Ascending aorta (tissue), 2 donors: ENCODE measurements around the gene PCSK5. TPM values are rescaled to one million over a fixed set of nuclear protein-coding genes. Genes with fewer than 3 reads are reported as not detected.
A peak's percentile ranks its signal among the peaks of the same experiment; 100 is the strongest.
"Not testable (repeated sequence)": the region's sequence is repeated elsewhere in the genome, so short reads cannot be mapped to it uniquely, and the experiment has no call there.

Experiments used
- DNase-seq, 2 donors: peaks; one replicate each; pipeline ENCODE4 v3.0.0-alpha.2; 2019; ENCODE audit warnings: low spot score in 2 of 2
- H3K27ac ChIP-seq, 2 donors: fragments of 200-600 bp; sonication (generic); one replicate each; pipeline ENCODE4 v1.5.1; 2016 to 2017; ENCODE audit warnings: mild to moderate bottlenecking in 1 of 2
- H3K27me3 ChIP-seq: fragments of 200-600 bp; sonication (generic); one replicate; pipeline ENCODE4 v1.5.1; 2017
- H3K36me3 ChIP-seq, 2 donors: fragments of 200-600 bp; sonication (generic); one replicate each; pipeline ENCODE4 v1.5.1; 2016
- H3K4me1 ChIP-seq, 2 donors: fragments of 200-600 bp; sonication (generic); one replicate each; pipeline ENCODE4 v1.5.1; 2016 to 2017; ENCODE audit warnings: mild to moderate bottlenecking in 1 of 2
- H3K4me3 ChIP-seq, 2 donors: fragments of 200-600 bp; sonication (generic); one replicate each; pipeline ENCODE4 v1.5.1; 2016 to 2017; ENCODE audit warnings: mild to moderate bottlenecking in 1 of 2
- H3K9me3 ChIP-seq, 2 donors: fragments of 200-600 bp; sonication (generic); one replicate each; pipeline ENCODE4 v1.5.1; 2016
- intact Hi-C: fragments of 100-400 bp; cut with DNase I; formaldehyde crosslinking; loops from one replicate; pipeline ENCODE4 v1.15.1; 2023
- total RNA-seq: library from RNA; depleted of rRNA; stranded (reverse); fragments of >200 nt; gene quantifications from one replicate; pipeline ENCODE4 v1.1.0, GENCODE V29; 2016
- TF ChIP-seq, protein P1 (sequence below), 3 experiments: fragments of 200-600 bp in 2 of 3; fragments of 450-650 bp in 1 of 3; sonication (generic) in 2 of 3; IDR thresholded peaks; one replicate each; pipeline ENCODE4 v1.5.1; 2016 to 2019; ENCODE audit warnings: antibody characterized with exemption in 3 of 3, mild to moderate bottlenecking in 1 of 3, moderate library complexity in 1 of 3

PCSK5 gene
- total RNA-seq, 1 donor from 2014 or later, result 66.3 TPM

DNA sequence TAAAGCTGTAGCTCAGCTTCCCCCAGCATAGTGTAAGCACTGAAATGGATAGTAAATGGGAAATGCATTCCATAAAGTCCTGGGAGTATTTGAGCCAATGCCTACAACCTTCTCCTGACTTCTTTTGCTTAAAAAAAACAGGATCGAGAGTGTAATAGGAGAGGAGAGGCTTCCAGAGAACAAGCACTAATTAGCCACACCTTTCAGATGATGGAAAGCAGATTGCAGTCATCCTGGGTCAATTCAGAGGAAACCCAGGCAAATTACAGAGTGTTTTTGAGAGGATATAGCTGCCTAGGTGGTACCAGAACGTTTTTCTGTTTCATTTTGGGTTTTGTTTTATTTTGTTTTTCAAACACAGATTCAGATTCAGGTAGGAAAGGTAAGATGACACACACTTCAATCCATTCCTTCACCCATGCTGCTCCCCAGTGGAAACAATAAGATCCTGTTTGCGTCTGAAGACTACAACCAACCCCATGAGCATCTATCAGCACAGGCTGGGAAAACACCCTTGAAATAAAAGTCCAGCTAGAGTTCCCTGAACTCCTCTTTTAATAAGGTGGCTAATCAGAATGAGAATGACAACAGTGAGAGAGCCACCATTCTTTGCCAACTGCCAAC, 408.2 kb downstream of the PCSK5 start:
- peak overlapping the region in 1 of 2 donors; percentile 40 for H3K4me3 ChIP-seq
- no peak overlapping the region for H3K27ac ChIP-seq
- intact Hi-C loops, result no loop called here
- H3K36me3 ChIP-seq, result no peaks in the 10 kb centered on the region
- H3K9me3 ChIP-seq, result no peaks in the 10 kb centered on the region
- no peaks in the 10 kb centered on the region for H3K27me3 ChIP-seq
- no peak for DNase-seq
- H3K4me1 ChIP-seq, result peaks cover 2 to 3% of the 10 kb centered on the region in 2 donors
- TF ChIP-seq, protein P1, sequence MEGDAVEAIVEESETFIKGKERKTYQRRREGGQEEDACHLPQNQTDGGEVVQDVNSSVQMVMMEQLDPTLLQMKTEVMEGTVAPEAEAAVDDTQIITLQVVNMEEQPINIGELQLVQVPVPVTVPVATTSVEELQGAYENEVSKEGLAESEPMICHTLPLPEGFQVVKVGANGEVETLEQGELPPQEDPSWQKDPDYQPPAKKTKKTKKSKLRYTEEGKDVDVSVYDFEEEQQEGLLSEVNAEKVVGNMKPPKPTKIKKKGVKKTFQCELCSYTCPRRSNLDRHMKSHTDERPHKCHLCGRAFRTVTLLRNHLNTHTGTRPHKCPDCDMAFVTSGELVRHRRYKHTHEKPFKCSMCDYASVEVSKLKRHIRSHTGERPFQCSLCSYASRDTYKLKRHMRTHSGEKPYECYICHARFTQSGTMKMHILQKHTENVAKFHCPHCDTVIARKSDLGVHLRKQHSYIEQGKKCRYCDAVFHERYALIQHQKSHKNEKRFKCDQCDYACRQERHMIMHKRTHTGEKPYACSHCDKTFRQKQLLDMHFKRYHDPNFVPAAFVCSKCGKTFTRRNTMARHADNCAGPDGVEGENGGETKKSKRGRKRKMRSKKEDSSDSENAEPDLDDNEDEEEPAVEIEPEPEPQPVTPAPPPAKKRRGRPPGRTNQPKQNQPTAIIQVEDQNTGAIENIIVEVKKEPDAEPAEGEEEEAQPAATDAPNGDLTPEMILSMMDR (IDR thresholded peaks at IDR 0.05), result peak in 1 of 3 experiments; percentile 10

- Histone ChIP-seq H3K9me3 (no peaks in the 10 kb centered on the region), H3K27ac (no peak overlapping the region), H3K27me3 (no peaks in the 10 kb centered on the region), H3K36me3 (no peaks in the 10 kb centered on the region), H3K4me3 (no peak overlapping the region), H3K4me1 (peaks cover 2 to 3% of the 10 kb centered on the region in 2 donors)
- TF ChIP-seq, protein P1 (IDR thresholded peaks at IDR 0.05), result no peak
- intact Hi-C loops, result loop anchor here (5.0 to 10.0 kb wide), 5 partner anchors 85 to 1100 kb away; partner anchors contain the start of gene PCSK5
- DNase-seq, result no peak
Measured at GRCh38 chr9:76302543-76302942, 412.1 kb downstream of the PCSK5 start.

GRCh38 chr9:76302947-76303550, 412.6 kb downstream of the PCSK5 start:
- H3K4me1 ChIP-seq, result peaks cover 2 to 3% of the 10 kb centered on the region in 2 donors
- no peaks in the 10 kb centered on the region for H3K36me3 ChIP-seq
- H3K27ac ChIP-seq, result no peak overlapping the region
- H3K9me3 ChIP-seq, result no peaks in the 10 kb centered on the region
- H3K4me3 ChIP-seq, result no peak overlapping the region
- TF ChIP-seq, protein P1 (IDR thresholded peaks at IDR 0.05), result peak; percentile 65 to 76 (median 72)
- no peaks in the 10 kb centered on the region for H3K27me3 ChIP-seq
- DNase-seq, result no peak
- intact Hi-C loops, result loop anchor here (5.0 to 10.0 kb wide), 5 partner anchors 86 to 1101 kb away; partner anchors contain the start of gene PCSK5

GRCh38 chr9:76307047-76307446, 416.6 kb downstream of the PCSK5 start:
- DNase-seq, result not testable (repeated sequence)

GRCh38 chr9:76310577-76310976, 420.1 kb downstream of the PCSK5 start:
- no peaks in the 10 kb centered on the region for H3K27me3 ChIP-seq
- H3K36me3 ChIP-seq, result no peaks in the 10 kb centered on the region
- H3K27ac ChIP-seq, result no peak overlapping the region
- TF ChIP-seq, protein P1 (IDR thresholded peaks at IDR 0.05), result no peak
- peak in 1 of 2 donors; percentile 24 for DNase-seq
- H3K4me1 ChIP-seq, result no peaks in the 10 kb centered on the region
- intact Hi-C loops, result no loop called here
- H3K9me3 ChIP-seq, result no peaks in the 10 kb centered on the region
- H3K4me3 ChIP-seq, result no peak overlapping the region

More at GRCh38 chr9:76307047-76307446, 416.6 kb downstream of the PCSK5 start:
- H3K4me1 ChIP-seq, H3K4me3 ChIP-seq, H3K36me3 ChIP-seq, H3K9me3 ChIP-seq, H3K27ac ChIP-seq, H3K27me3 ChIP-seq: not testable (repeated sequence)
- intact Hi-C loops, result loop anchor here (10.0 kb wide), 1 partner anchor 1042 kb away; no protein-coding TSS in a partner anchor

- Histone ChIP-seq H3K9me3 (no peaks in the 10 kb centered on the region), H3K4me3 (no peak overlapping the region), H3K27me3 (no peaks in the 10 kb centered on the region), H3K4me1 (no peaks in the 10 kb centered on the region), H3K36me3 (no peaks in the 10 kb centered on the region), H3K27ac (no peak overlapping the region)
- peak in 1 of 2 donors; percentile 30 for DNase-seq
- TF ChIP-seq, protein P1 (IDR thresholded peaks at IDR 0.05), result no peak
- intact Hi-C loops, result no loop called here
Measured at GRCh38 chr9:76310991-76311390, 420.5 kb downstream of the PCSK5 start.
